H1 (cell line): ENCODE data around the gene RASGRP4. TPM values are rescaled to one million over a fixed set of nuclear protein-coding genes. Genes with fewer than 3 reads are reported as not detected.
A peak's percentile ranks its signal among the peaks of the same experiment; 100 is the strongest.

Source experiments
- CTCF ChIA-PET: fragments of 300-600 bp; sonication (Branson Sonifier 250); formaldehyde crosslinking; loops from one replicate; lab custom pipeline; 2021; ENCODE audit not compliant: partially characterized antibody; lab: Charles Lee
- POLR2A ChIA-PET: fragments of 300-600 bp; sonication (Branson Sonifier 250); formaldehyde crosslinking; loops from one replicate; lab custom pipeline; 2021; ENCODE audit warnings: inconsistent platforms; ENCODE audit not compliant: partially characterized antibody; lab: Charles Lee
- DNase-seq, 2 experiments: peaks; one replicate each; pipeline versions ENCODE4 v3.0.0 to v3.0.0-alpha.2; 2010 to 2022; ENCODE audit warnings: low spot score in 2 of 2, low read depth in 1 of 2, mixed read lengths in 1 of 2
- FAIRE-seq: peaks from 2 replicates; lab custom pipeline; 2011; peaks lifted over from hg19 to GRCh38; lab: Jason Lieb, UNC
- H2AFZ ChIP-seq: 2 replicates; pipeline ENCODE4 v1.8.1; 2012; ENCODE audit warnings: low read length, inconsistent platforms
- H2AK5ac ChIP-seq: 2 replicates; pipeline ENCODE4 v1.6.1; 2013; ENCODE audit warnings: low read depth, low read length
- H2BK120ac ChIP-seq: replicated peaks from 2 replicates; pipeline ENCODE3; 2013; ENCODE audit warnings: low read depth, low read length, inconsistent platforms
- H2BK12ac ChIP-seq: 2 replicates; pipeline ENCODE4 v1.6.1; 2013; ENCODE audit warnings: low read depth, low read length
- H2BK15ac ChIP-seq: 2 replicates; pipeline ENCODE4 v1.6.1; 2013; ENCODE audit warnings: low read length
- H2BK20ac ChIP-seq: 2 replicates; pipeline ENCODE4 v1.6.1; 2013; ENCODE audit warnings: low read length
- H2BK5ac ChIP-seq: 2 replicates; pipeline ENCODE4 v1.6.1; 2013; ENCODE audit warnings: low read depth, low read length
- H3K14ac ChIP-seq: 2 replicates; pipeline ENCODE4 v1.6.1; 2013; ENCODE audit warnings: inconsistent platforms; ENCODE audit not compliant: insufficient read length
- H3K18ac ChIP-seq: 2 replicates; pipeline ENCODE4 v1.6.1; 2013; ENCODE audit warnings: low read length; ENCODE audit errors: extremely low read depth
- H3K23ac ChIP-seq: 2 replicates; pipeline ENCODE4 v1.6.1; 2013; ENCODE audit warnings: inconsistent platforms; ENCODE audit not compliant: insufficient read length
- H3K23me2 ChIP-seq: 2 replicates; pipeline ENCODE4 v1.6.1; 2013; ENCODE audit warnings: low read depth, low read length
- H3K27ac ChIP-seq: 2 replicates; pipeline ENCODE4 v1.6.1; 2011; ENCODE audit warnings: low read depth, low read length, inconsistent platforms
- H3K27me3 ChIP-seq, 4 experiments: replicated peaks in 1 of 4; 1 replicate in 1 of 4; 2 replicates in 3 of 4; pipeline versions ENCODE4 v1.6.1 to v1.8.1; 2011 to 2013; ENCODE audit warnings: low read length in 3 of 4, mild to moderate bottlenecking in 3 of 4, inconsistent platforms in 2 of 4, mixed read lengths in 2 of 4, moderate library complexity in 1 of 4; ENCODE audit not compliant: control insufficient read depth in 3 of 4, insufficient read depth in 3 of 4; ENCODE audit errors: extremely low read depth in 1 of 4
- H3K36me3 ChIP-seq, 4 experiments: 2 replicates each; pipeline versions ENCODE4 v1.6.1 to v1.8.1; 2011 to 2013; ENCODE audit warnings: mild to moderate bottlenecking in 4 of 4, low read length in 3 of 4, moderate library complexity in 2 of 4, control low read depth in 1 of 4, inconsistent platforms in 1 of 4; ENCODE audit not compliant: insufficient read depth in 4 of 4, control insufficient read depth in 2 of 4
- H3K4ac ChIP-seq: replicated peaks from 2 replicates; pipeline ENCODE3; 2013; ENCODE audit warnings: low read length, low read depth, mixed read lengths, inconsistent platforms; ENCODE audit not compliant: insufficient read length
- H3K4me1 ChIP-seq, 4 experiments: replicated peaks in 1 of 4; 1 replicate in 1 of 4; 2 replicates in 3 of 4; pipeline versions ENCODE4 v1.6.1 to v1.8.1; 2011 to 2013; ENCODE audit warnings: low read length in 3 of 4, inconsistent platforms in 2 of 4, mixed read lengths in 1 of 4; ENCODE audit not compliant: insufficient read depth in 4 of 4, control insufficient read depth in 3 of 4
- H3K4me2 ChIP-seq, 2 experiments: 2 replicates each; pipeline versions ENCODE4 v1.6.1 to v1.8.1; 2011 to 2013; ENCODE audit warnings: low read depth in 2 of 2, low read length in 2 of 2, control low read depth in 1 of 2, inconsistent platforms in 1 of 2, mild to moderate bottlenecking in 1 of 2; ENCODE audit not compliant: insufficient read depth in 1 of 2
- H3K4me3 ChIP-seq, 4 experiments: fragments of 200-600, 300-600 bp in 1 of 4; sonication (generic), shearing (Covaris generic), sonication (Bioruptor Twin) in 1 of 4; 2 replicates each; pipeline versions ENCODE4 v1.5.1 to v1.8.1; 2011 to 2016; ENCODE audit warnings: low read length in 4 of 4, low read depth in 3 of 4, control low read depth in 2 of 4, inconsistent platforms in 2 of 4, mild to moderate bottlenecking in 2 of 4, mixed read lengths in 1 of 4, moderate library complexity in 1 of 4; ENCODE audit not compliant: insufficient read depth in 2 of 4; ENCODE audit errors: extremely low read depth in 1 of 4
- H3K56ac ChIP-seq: replicated peaks from 2 replicates; pipeline ENCODE3; 2013; ENCODE audit warnings: low read depth, mild to moderate bottlenecking, mixed read lengths, low read length, inconsistent platforms; ENCODE audit not compliant: insufficient read length
- H3K79me1 ChIP-seq: 2 replicates; pipeline ENCODE4 v1.6.1; 2013; ENCODE audit warnings: low read depth, low read length, control low read depth
- H3K79me2 ChIP-seq, 2 experiments: 2 replicates each; pipeline versions ENCODE4 v1.6.1 to v1.8.1; 2012 to 2013; ENCODE audit warnings: low read length in 2 of 2, mild to moderate bottlenecking in 2 of 2, inconsistent platforms in 1 of 2; ENCODE audit not compliant: insufficient read depth in 2 of 2, control insufficient read depth in 1 of 2
- H3K9ac ChIP-seq, 4 experiments: replicated peaks in 1 of 4; 1 replicate in 1 of 4; 2 replicates in 3 of 4; pipeline versions ENCODE4 v1.6.1 to v1.8.1; 2011 to 2013; ENCODE audit warnings: low read depth in 3 of 4, low read length in 3 of 4, control low read depth in 2 of 4, mild to moderate bottlenecking in 2 of 4, moderate library complexity in 2 of 4, inconsistent platforms in 1 of 4; ENCODE audit errors: extremely low read depth in 1 of 4
- H3K9me3 ChIP-seq, 2 experiments: 2 replicates each; pipeline versions ENCODE4 v1.6.1 to v1.8.1; 2012 to 2013; ENCODE audit warnings: mild to moderate bottlenecking in 2 of 2, moderate library complexity in 2 of 2, control low read depth in 1 of 2, inconsistent platforms in 1 of 2, low read depth in 1 of 2, low read length in 1 of 2, mixed read lengths in 1 of 2; ENCODE audit not compliant: insufficient read depth in 2 of 2
- H4K20me1 ChIP-seq, 2 experiments: replicated peaks in 1 of 2; 2 replicates each; pipeline versions ENCODE3 to v1.8.1; 2011 to 2013; ENCODE audit warnings: inconsistent platforms in 2 of 2, low read length in 2 of 2, mild to moderate bottlenecking in 1 of 2; ENCODE audit not compliant: insufficient read depth in 2 of 2, control insufficient read depth in 1 of 2
- H4K5ac ChIP-seq: 2 replicates; pipeline ENCODE4 v1.6.1; 2013; ENCODE audit warnings: low read length, low read depth, mixed read lengths, inconsistent platforms; ENCODE audit not compliant: insufficient read length
- H4K8ac ChIP-seq: 2 replicates; pipeline ENCODE4 v1.8.0; 2013; ENCODE audit warnings: mild to moderate bottlenecking, moderate library complexity, low read length, inconsistent platforms; ENCODE audit not compliant: insufficient read depth; ENCODE audit errors: extremely low read depth
- H4K91ac ChIP-seq: replicated peaks from 2 replicates; pipeline ENCODE3; 2013; ENCODE audit warnings: low read length, mixed read lengths, inconsistent platforms; ENCODE audit not compliant: insufficient read length
- BACH1 ChIP-seq: IDR thresholded peaks from 2 replicates; pipeline ENCODE4 v1.6.1; 2012; ENCODE audit warnings: low read length, improper control_type of control experiment
- EZH2 ChIP-seq: fragments of 200-600 bp; sonication (generic); IDR thresholded peaks from 2 replicates; pipeline ENCODE4 v1.7.1; 2012; ENCODE audit warnings: low read depth, mild to moderate bottlenecking, moderate library complexity, low read length, inconsistent platforms; ENCODE audit not compliant: severe bottlenecking
- KDM4A ChIP-seq: IDR thresholded peaks from one replicate; pipeline ENCODE4 v1.7.1; 2012; ENCODE audit warnings: low read depth, mild to moderate bottlenecking, moderate library complexity, low read length, inconsistent platforms; ENCODE audit not compliant: severe bottlenecking
- PHF8 ChIP-seq: fragments of 200-600 bp; sonication (generic); conservative IDR thresholded peaks from 2 replicates; pipeline ENCODE4 v1.7.1; 2012; ENCODE audit warnings: low read depth, mild to moderate bottlenecking, inconsistent platforms, low read length, moderate library complexity
- POU5F1 ChIP-seq: IDR thresholded peaks from 2 replicates; pipeline ENCODE4 v1.6.1; 2011; ENCODE audit warnings: low read depth, mild to moderate bottlenecking, low read length, moderate library complexity
- RAD21 ChIP-seq, 2 experiments: IDR thresholded peaks in 1 of 2; conservative IDR thresholded peaks in 1 of 2; 2 replicates each; pipeline ENCODE4 v1.6.1; 2011; ENCODE audit warnings: low read depth in 2 of 2, low read length in 2 of 2, improper control_type of control experiment in 1 of 2, inconsistent platforms in 1 of 2, mild to moderate bottlenecking in 1 of 2, moderate library complexity in 1 of 2
- RNF2 ChIP-seq: fragments of 200-900, 300-1000 bp; sonication (generic); IDR thresholded peaks from 2 replicates; pipeline ENCODE4 v1.7.1; 2016; ENCODE audit warnings: borderline replicate concordance, low read depth, mild to moderate bottlenecking, antibody characterized with exemption, low read length; ENCODE audit not compliant: poor library complexity, severe bottlenecking; ENCODE audit errors: missing control alignments
- SIN3A ChIP-seq, 2 experiments: IDR thresholded peaks in 1 of 2; conservative IDR thresholded peaks in 1 of 2; 2 replicates each; pipeline ENCODE4 v1.6.1; 2011 to 2012; ENCODE audit warnings: low read length in 2 of 2, improper control_type of control experiment in 1 of 2, low read depth in 1 of 2, mild to moderate bottlenecking in 1 of 2
- SUZ12 ChIP-seq: fragments of 200-600 bp; sonication (generic); IDR thresholded peaks from 2 replicates; pipeline ENCODE4 v1.6.1; 2012; ENCODE audit warnings: mild to moderate bottlenecking, inconsistent platforms, low read length, moderate library complexity, mixed read lengths
- TBP ChIP-seq: IDR thresholded peaks from 2 replicates; pipeline ENCODE4 v1.6.1; 2011; ENCODE audit warnings: low read depth, low read length, improper control_type of control experiment
- WGBS, 2 experiments: shearing (Covaris generic) in 1 of 2; methylation state at CpG; one replicate each; pipeline versions ENCODE4 v1.1.6 to v1.1.7; 2013 to 2015; ENCODE audit warnings: low lambda C conversion rate in 2 of 2, mixed read lengths in 2 of 2, inconsistent platforms in 1 of 2, low coverage in 1 of 2, missing lambda C conversion rate in 1 of 2; ENCODE audit not compliant: insufficient replicate concordance in 2 of 2, insufficient coverage in 1 of 2, insufficient read length in 1 of 2; ENCODE audit errors: extremely low coverage in 1 of 2, missing lambda C conversion rate in 1 of 2; 5-methylcytosine and 5-hydroxymethylcytosine counted together
- polyA plus RNA-seq, 7 experiments: library from polyadenylated mRNA; depleted of rRNA in 3 of 7; stranded (reverse) in 5 of 7; unstranded in 2 of 7; fragments of >200 nt in 5 of 7; fragments of 200-250 nt in 2 of 7; gene quantifications; 1 replicate in 5 of 7; 2 replicates in 1 of 7; 4 replicates in 1 of 7; pipeline versions ENCODE4 v1.2.1 to v1.2.3, GENCODE V29; 2011 to 2013; ENCODE audit warnings: missing spikeins in 2 of 7, mixed read lengths in 2 of 7
- total RNA-seq: library from RNA; stranded (reverse); fragmentation: NEBNext Ultra II Directional; extraction: Animal tissue kit (Norgen Biotek cat#: 25700); gene quantifications from 2 replicates; pipeline ENCODE4 v1.2.1, GENCODE V29; 2021

The RASGRP4 gene
- total and polyA plus RNA-seq, 2 of the 8 experiments (the other 6 are each of a cell fraction or from before 2014, with no cell fraction given): 1.9 to 3.1 TPM

GRCh38 chr19:38361633-38362075 lies 64.4 kb downstream of the RASGRP4 start:
- Histone ChIP-seq H2BK15ac (no peak overlapping the region), H3K27ac (no peak overlapping the region), H4K20me1 (peaks cover 0 to 2% of the 10 kb centered on the region in 2 experiments), H3K79me2 (no peaks in the 10 kb centered on the region), H4K8ac (peak overlapping the region; percentile 85), H3K79me1 (no peaks in the 10 kb centered on the region), H2BK5ac (0 out of 2 replicates have a peak overlapping the region, but pooled peaks have one; percentile 89), H2BK120ac (no peak overlapping the region), H3K27me3 (peaks cover 4 to 25% (median 19%) of the 10 kb centered on the region in 4 experiments), H4K91ac (no peak overlapping the region), H3K4me2 (peak overlapping the region; percentile 71 to 76), H2AFZ (no peak overlapping the region; the same call in 1 of the 2 replicates), H3K23ac (no peak overlapping the region), H4K5ac (no peak overlapping the region), H3K9me3 (peaks cover 3 to 9% of the 10 kb centered on the region in 2 experiments; a peak in 2 of 4 replicates), H3K23me2 (peaks cover 8% of the 10 kb centered on the region; the same call in 1 of the 2 replicates), H3K4ac (no peak overlapping the region), H3K4me3 (peak overlapping the region; percentile 57 to 70 (median 62)), H3K18ac (peak overlapping the region; percentile 19; the same call in 1 of the 2 replicates), H3K9ac (peak overlapping the region in 1 of 4 experiments; percentile 25; a peak in 2 of 7 replicates), H3K36me3 (no peaks in the 10 kb centered on the region), H2AK5ac (no peak overlapping the region), H3K4me1 (peaks cover 0 to 5% (median 2%) of the 10 kb centered on the region in 4 experiments; a peak in 3 of 7 replicates), H3K56ac (peak overlapping the region; percentile 46), H3K14ac (no peak overlapping the region), H2BK20ac (no peak overlapping the region), H2BK12ac (no peak overlapping the region)
- CTCF ChIA-PET: interaction anchor here (0.6 to 2.8 kb wide), 7 partner anchors 10 to 219 kb away, joined by 3 to 14 read pairs (median 4); partner anchors contain the start of genes C19orf33 and PSMD8
- WGBS, 2 experiments: 2% methylated on average over 29 of the region's 37 CpGs; no CpG with 5 or more reads in 1 of the 2 experiments
- FAIRE-seq (no peak), DNase-seq (peak; percentile 78 to 91)
- POLR2A ChIA-PET: interaction anchor here (0.7 to 2.8 kb wide), 7 partner anchors 10 to 57 kb away, joined by 3 to 9 read pairs (median 3); partner anchors contain the start of genes C19orf33 and PSMD8
- TF ChIP-seq RNF2 (peak; percentile 31), PHF8 (0 out of 2 replicates have a peak, but pooled peaks have one; percentile 14), POU5F1 (no peak), RAD21 (IDR thresholded peaks at IDR 0.05 in 1 of 2, conservative IDR thresholded peaks at IDR 0.05 in 1 of 2; ENCODE audit: low read depth in 2 of 2, low read length in 2 of 2) (peak in 1 of 2 experiments; percentile 13; a peak in 1 of 4 replicates), EZH2 (no peak), BACH1 (no peak), SIN3A (conservative IDR thresholded peaks at IDR 0.05 in 1 of 2, IDR thresholded peaks at IDR 0.05 in 1 of 2; ENCODE audit: low read depth in 1 of 2, low read length in 2 of 2) (0 out of 4 replicates have a peak, but pooled peaks of 1 of the 2 experiments have one; percentile 2), TBP (peak; percentile 17; the same call in 1 of the 2 replicates), KDM4A (peak; percentile 36), SUZ12 (peak; percentile 7; the same call in 1 of the 2 replicates)
